ENCODE data around the gene WBP2NL.

Gene WBP2NL

DNA sequence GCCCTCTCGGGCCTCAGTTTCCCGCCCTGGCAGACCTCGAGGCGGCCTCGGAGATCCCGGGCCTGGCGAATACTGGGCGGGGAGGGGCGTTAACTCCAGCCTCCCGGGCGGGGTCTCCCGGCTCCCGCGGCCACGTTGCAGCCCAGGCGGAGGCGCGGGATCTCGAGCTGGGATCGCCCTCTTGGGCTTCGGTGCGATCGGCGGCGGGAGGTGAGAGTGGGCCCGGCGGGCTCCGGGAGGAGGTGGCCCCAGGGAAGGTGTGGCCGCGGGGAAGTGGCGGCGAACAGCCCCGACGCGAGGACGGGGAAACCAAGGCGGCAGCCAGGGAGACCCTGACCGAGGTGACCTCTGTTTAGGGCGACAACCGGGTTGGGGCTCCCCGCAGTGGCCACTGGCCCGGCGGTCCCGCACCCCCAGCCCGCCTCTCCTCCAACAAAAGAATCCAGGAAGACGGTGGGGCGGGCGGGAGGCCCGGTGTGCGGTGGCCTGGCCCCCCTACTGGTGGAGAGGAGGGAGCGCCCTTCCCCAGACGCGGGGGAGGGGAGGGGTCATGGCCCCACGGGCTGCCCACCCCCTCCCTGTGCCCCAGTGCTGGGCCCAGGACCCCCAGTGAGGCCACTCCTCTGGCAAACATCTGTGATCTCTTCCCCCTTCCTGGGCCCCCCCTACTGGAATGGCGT is 75.7 kb downstream of the WBP2NL start, which contains the start of gene PHETA2:
Gene PHETA2, plus strand, starts transcription at position 117 of the 680 bp plus-strand sequence. CDS start 3,046 bp downstream, outside the sequence.
- no peak for DNase-seq

- DNase-seq = no peak
Observed at GRCh38 chr22:42074846-42075676, 76.5 kb downstream of the WBP2NL start.

- no peak for DNase-seq
Observed at GRCh38 chr22:42076764-42077485, 78.3 kb downstream of the WBP2NL start.

GRCh38 chr22:42077486-42078125 is 79.0 kb downstream of the WBP2NL start:
- DNase-seq = no peak
